T-helper 1 cell (primary cell): ENCODE measurements around the gene OR2A25.

Experiments used
- DNase-seq, 5 donors: peaks; one replicate each; pipeline ENCODE4 v3.0.0-alpha.2; 2012 to 2020

Gene OR2A25

DNA sequence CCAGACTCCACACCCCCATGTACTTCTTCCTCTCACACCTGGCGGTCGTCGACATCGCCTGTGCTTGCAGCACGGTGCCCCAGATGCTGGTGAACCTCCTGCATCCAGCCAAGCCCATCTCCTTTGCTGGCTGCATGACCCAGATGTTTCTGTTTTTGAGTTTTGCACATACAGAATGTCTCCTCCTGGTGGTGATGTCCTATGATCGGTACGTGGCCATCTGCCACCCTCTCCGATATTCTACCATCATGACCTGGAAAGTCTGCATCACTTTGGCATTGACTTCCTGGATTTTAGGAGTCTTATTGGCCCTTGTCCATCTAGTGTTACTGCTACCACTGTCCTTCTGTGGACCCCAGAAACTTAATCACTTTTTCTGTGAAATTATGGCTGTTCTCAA lies 4.8 kb downstream of the OR2A25 start:
- no peak for DNase-seq

DNA sequence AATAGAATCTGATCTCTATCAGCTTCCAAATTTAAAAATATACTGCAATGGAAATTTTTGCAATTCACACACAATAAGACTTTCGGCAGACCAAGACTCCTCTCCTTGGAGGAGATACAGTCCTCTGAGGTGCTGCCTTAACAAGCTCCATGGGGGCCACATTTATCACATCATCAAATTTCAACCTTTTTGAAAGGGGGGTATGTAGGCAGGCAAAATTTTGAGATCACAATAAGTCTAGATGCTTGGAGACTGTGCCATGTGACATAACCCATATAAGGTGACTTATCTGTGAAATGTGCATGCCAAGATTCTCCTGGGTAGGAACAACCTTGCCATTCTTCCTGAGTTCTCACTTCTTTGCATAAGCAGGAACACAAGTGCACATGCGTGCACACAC lies 16.4 kb downstream of the OR2A25 start, which contains the start of gene OR2A12:
Gene OR2A12, plus strand, starts transcription at position 301 of the 400 bp plus-strand sequence. CDS start 8,830 bp downstream, outside the sequence.
- DNase-seq = no peak

DNA sequence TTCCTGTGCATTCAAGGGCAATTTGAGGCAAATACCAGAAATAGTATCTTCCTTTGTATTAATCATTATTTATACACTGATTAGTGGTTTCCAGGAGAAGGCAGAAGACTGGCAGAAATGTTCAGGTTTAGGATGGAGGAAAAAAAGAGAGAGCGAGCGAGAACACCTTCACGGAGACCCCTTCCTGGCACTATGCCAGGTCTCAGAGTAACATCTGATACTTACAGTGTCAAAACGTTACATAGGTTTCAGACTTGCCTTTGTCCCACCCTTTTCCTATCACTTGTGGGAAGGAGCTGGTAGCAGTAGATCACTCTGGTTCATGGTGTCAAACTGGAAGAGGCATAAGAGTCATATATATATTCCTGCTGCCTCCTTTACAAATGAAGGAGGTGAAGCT lies 17.1 kb downstream of the OR2A25 start:
- DNase-seq = no peak

DNA sequence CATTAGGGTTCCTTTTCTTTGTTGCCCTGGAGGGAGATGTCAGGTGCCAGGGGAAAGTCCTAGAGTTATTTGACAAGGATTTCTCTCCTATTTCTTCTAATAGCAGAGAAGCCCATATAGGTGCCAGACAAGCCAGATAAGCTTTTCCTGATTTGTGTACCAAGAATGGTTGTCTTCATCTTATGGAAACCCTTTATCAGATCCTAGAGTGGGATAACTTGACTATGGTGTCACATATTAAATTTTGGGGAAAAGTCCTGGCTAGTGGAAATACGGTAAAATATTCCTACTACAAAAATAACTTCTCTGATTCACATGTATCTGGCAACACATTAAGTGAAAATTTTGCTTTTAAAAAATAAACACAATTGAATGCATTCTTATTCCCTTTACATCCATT lies 17.6 kb downstream of the OR2A25 start:
- DNase-seq = no peak

DNA sequence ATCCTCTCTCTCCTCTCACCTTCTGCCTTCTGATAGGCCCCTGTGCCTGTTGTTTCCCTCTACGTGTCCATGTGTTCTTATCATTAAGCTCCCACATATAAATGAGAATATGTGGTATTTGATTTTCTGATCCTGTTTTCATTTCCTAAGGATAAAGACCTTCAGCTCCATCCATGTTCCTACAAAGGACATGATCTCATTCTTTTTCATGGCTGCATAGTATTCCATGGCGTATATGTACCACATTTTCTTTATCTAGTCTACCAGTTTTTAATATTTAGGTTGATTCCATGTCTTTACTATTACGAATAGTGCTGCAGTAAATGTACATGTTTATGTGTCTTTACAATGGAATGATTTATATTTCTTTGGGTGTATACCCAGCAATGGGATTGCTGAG lies 21.1 kb downstream of the OR2A25 start:
- no peak for DNase-seq

DNA sequence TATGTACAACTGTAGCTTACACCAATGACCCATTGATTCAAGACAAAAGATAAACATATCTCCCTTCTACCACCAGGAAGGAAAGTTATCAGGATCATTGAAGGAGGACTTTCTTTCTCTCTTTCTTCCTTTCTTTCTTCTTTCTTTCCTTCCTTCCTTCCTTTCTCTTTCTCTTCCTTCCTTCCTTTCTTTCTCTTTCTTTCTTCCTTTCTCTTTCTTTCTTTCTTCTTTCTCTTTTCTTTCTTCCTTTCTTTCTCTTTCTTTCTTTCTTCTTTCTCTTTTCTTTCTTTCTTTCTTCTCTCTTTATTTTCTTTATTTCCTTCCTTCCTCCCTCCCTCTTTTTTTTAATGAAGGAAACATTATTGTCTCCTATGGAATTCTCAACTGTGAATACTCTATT lies 29.2 kb downstream of the OR2A25 start:
- no peak for DNase-seq

DNA sequence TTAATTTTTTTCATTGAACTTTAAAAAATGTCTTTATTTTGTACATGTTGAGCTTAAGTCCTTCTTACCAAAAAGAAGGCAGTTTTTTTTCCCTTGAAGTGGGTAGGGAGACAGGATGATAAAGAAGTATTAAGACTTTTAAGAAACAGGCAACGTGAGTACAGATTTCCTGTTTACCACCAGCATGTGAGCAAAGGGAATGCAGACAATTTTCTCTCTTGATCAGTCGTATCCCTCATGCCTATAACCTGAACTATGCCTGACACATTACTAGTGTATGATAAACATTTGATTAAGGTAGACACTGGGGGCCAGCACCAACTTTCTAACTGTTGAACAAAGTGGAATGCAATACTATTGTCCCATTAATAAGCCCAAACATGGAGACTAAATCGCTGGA lies 31.0 kb downstream of the OR2A25 start:
- DNase-seq = no peak

DNA sequence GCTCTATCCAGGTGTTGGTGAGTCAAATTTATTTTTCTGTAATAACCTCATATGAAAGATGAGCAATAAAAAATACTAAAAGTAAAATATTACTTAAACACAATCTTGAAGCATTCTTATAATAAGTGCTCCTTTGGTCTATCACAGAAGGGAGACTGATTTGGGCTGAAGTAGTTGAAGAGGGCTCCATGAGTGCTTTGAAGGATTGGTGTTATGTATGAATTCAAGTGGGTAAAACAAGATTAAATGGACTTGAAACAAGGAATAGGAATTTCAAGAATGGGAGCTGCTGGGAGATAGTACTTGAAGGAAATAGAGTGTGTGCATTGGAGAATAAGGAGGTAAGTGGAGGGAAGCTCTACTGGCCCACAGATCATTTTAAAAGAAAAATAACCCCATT lies 32.4 kb downstream of the OR2A25 start:
- no peak for DNase-seq

DNA sequence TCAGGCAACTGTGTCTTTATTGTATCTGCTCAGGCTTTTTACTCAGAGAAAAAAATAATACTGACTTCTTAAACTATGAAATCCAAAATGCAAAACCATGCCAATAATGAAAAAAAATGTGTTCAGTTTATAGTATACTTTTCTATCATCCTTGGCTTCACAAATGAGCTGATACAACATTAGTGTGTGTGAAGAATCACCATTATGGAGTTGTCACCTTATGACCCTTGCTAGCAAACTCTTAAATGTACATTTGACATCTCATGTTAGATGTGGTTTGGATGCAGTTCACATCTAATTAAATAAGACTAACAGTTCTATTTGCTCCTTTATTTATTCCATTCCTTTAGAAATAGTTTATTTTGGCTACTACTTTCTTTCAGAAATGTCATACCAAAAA lies 35.6 kb downstream of the OR2A25 start:
- DNase-seq = no peak

DNA sequence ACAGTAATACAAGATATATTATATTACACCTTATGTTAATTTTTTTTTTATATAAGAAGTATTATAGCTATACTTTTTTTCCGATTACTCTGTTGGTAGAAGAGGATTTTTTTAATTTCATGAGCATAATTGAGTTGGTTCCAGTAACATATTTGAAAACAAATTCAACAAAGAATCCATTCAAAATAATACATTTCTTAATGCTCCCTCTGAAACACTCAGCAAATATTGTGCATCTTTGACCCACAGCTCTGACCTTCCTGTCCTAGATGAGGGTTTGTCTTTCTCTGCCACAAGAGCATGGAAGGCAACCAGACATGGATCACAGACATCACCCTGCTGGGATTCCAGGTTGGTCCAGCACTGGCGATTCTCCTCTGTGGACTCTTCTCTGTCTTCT lies 39.7 kb downstream of the OR2A25 start, which contains the start of gene OR2A2:
Gene OR2A2, plus strand, starts transcription at position 301 of the 400 bp plus-strand sequence. Its CDS starts 0 bp downstream, at position 301.
- no peak for DNase-seq

DNA sequence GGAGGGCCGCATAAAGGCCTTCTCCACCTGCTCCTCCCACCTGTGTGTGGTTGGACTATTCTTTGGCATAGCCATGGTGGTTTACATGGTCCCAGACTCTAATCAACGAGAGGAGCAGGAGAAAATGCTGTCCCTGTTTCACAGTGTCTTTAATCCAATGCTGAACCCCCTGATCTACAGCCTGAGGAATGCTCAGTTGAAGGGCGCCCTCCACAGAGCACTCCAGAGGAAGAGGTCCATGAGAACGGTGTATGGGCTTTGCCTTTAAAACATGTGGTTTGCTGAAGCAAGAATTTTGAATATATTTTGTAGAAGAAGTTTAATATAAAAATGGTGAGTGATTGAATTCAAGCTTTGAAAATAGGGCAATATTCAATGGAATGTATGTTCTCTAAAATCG lies 40.7 kb downstream of the OR2A25 start:
- no peak for DNase-seq

DNA sequence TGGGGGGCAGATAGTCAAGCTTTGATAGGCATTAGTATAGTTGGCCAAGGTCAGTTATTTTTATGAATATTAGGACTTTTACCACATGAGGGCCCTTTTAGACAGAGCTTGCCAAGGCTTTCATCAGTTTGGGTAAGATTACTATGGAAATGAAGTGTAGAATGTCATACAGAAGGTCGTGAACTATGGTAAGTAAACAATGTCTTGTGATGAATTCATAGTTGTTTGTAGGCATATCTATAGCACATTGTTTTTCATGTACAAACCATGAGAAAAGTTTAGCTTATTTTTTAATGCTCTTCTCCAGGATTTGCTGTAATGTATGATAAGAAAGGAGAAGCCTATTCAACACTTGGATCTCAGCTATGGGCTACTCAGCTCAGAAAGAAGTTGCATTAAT lies 44.0 kb downstream of the OR2A25 start:
- DNase-seq = no peak

DNA sequence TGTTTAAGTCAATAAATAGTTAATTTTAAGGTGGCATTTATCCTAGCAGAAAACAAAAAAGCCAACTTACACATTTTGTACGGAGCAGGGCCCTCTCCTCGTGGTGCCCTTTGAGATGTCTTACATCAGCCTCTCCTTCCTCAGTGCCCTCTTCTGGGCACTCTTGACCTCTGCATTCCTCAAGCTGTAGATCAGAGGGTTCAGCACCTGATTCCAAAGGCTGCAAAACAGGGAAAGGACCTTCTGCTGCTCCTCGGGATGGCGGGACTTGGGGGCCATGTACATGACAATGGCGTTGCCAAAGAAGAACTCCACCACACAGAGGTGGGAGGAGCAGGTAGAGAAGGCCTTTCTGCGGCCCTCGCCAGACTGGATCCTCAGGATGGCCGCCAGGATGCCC lies 48.7 kb downstream of the OR2A25 start:
- no peak for DNase-seq

DNA sequence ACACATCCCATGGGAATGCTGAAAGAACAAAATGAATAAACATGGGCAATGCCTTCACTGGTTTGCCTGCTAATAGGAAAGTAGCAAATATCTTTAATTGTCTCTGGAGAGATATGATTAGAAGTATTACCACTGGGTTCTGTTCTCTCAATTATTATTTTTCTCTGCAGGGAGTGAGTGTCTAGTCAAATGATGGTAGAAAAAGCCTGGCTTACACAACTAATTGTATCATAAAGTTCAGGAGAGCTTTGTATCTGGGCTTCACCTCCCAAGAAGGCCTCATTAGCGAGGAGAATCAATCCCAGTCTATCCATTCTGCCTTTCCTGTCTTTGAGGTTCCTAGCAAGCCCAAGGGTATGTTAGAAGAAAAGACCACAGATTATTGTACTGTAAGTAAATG lies 53.3 kb downstream of the OR2A25 start, which contains the start of gene OR2A14:
Gene OR2A14, plus strand, starts transcription at position 301 of the 400 bp plus-strand sequence. CDS start 5,937 bp downstream, outside the sequence.
- DNase-seq = no peak
